Hepatocyte (in vitro differentiated cells): ENCODE results near the gene OTOGL. TPM values are rescaled to one million over a fixed set of nuclear protein-coding genes. Genes with fewer than 3 reads are reported as not detected.

ENCODE experiments used
- DNase-seq: peaks from one replicate; pipeline ENCODE4 v3.0.0-alpha.2; 2016; ENCODE audit warnings: low spot score
- H2AFZ ChIP-seq: fragments of 200-600 bp; sonication (generic); 2 replicates; pipeline ENCODE4 v1.6.0; 2016; ENCODE audit warnings: antibody characterized with exemption, mild to moderate bottlenecking
- H3K27ac ChIP-seq: fragments of 200-600 bp; sonication (generic); 2 replicates; pipeline ENCODE4 v1.5.1; 2016; ENCODE audit warnings: mild to moderate bottlenecking
- H3K27me3 ChIP-seq: fragments of 200-600 bp; sonication (generic); 2 replicates; pipeline ENCODE4 v1.6.1; 2016
- H3K36me3 ChIP-seq: fragments of 200-600 bp; sonication (generic); replicated peaks from 2 replicates; pipeline ENCODE4 v1.5.1; 2016; ENCODE audit warnings: low read depth; ENCODE audit not compliant: insufficient read depth
- H3K4me1 ChIP-seq: fragments of 200-600 bp; sonication (generic); 2 replicates; pipeline ENCODE4 v1.5.1; 2016; ENCODE audit warnings: mild to moderate bottlenecking, moderate library complexity; ENCODE audit not compliant: insufficient read depth
- H3K4me2 ChIP-seq: fragments of 200-600 bp; sonication (generic); 2 replicates; pipeline ENCODE4 v1.6.0; 2016
- H3K4me3 ChIP-seq: fragments of 200-600 bp; sonication (generic); 2 replicates; pipeline ENCODE4 v1.5.1; 2016; ENCODE audit warnings: mild to moderate bottlenecking
- H3K79me2 ChIP-seq: fragments of 200-600 bp; sonication (generic); 2 replicates; pipeline ENCODE4 v1.6.0; 2017; ENCODE audit warnings: mild to moderate bottlenecking
- H3K9me2 ChIP-seq: fragments of 200-600 bp; sonication (generic); replicated peaks from 2 replicates; pipeline ENCODE4 v1.6.0; 2017; ENCODE audit warnings: mild to moderate bottlenecking; ENCODE audit not compliant: insufficient read depth
- H3K9me3 ChIP-seq: fragments of 200-600 bp; sonication (generic); 2 replicates; pipeline ENCODE4 v1.5.1; 2016; ENCODE audit warnings: low read depth, mild to moderate bottlenecking
- H4K20me1 ChIP-seq: fragments of 200-600 bp; sonication (generic); 2 replicates; pipeline ENCODE4 v1.6.0; 2016; ENCODE audit warnings: mild to moderate bottlenecking; ENCODE audit not compliant: insufficient read depth, poor library complexity, severe bottlenecking
- EZH2 ChIP-seq: fragments of 200-600 bp; sonication (generic); IDR thresholded peaks from 2 replicates; pipeline ENCODE4 v1.6.1; 2016; ENCODE audit warnings: antibody characterized with exemption, mild to moderate bottlenecking, borderline replicate concordance
- EZH2phosphoT487 ChIP-seq: fragments of 200-600 bp; sonication (generic); IDR thresholded peaks from one replicate; pipeline ENCODE4 v1.6.1; 2018; ENCODE audit warnings: antibody characterized with exemption, mild to moderate bottlenecking, low read depth, moderate library complexity; ENCODE audit not compliant: unreplicated experiment, severe bottlenecking
- WGBS: methylation state at CpG from one replicate; pipeline ENCODE4 v1.1.6; 2016; ENCODE audit warnings: low lambda C conversion rate; ENCODE audit errors: missing lambda C conversion rate; 5-methylcytosine and 5-hydroxymethylcytosine counted together
- polyA plus RNA-seq: library from polyadenylated mRNA; unstranded; fragments of >200 nt; fragmentation: Nextera tagmentation; extraction: Ambion mirVana; gene quantifications from 2 replicates; pipeline ENCODE4 v1.2.1, GENCODE V29; 2016
- total RNA-seq: library from RNA; depleted of rRNA; stranded (reverse); fragments of >200 nt; gene quantifications from 2 replicates; pipeline ENCODE4 v1.2.3, GENCODE V29; 2014
- TF ChIP-seq, protein P1 (sequence below): fragments of 200-600 bp; sonication (generic); IDR thresholded peaks from 2 replicates; pipeline ENCODE4 v1.5.1; 2016; ENCODE audit warnings: antibody characterized with exemption, mild to moderate bottlenecking; ENCODE audit not compliant: poor library complexity

Gene OTOGL
- total and polyA plus RNA-seq, 2 experiments from 2014 or later: 0.33 TPM; not detected in 1

DNA sequence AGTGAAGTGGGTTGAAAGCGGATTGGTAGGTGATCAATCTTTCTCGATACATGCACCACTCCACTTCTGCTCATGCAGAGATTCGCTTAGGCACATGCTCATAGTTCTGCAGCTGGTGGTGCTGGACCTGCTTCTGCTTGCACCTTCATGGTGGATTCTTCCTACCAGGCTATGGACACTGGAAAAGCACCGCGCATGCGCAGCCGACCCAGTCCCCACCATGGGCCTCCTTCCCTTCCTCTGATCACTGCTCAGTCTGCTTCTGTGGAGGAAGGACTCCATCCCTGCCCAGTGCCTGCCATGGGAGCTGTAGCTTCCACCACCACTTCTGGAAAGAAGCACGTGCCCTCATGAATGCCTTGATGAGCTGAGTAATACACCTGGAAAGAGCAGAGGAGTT lies 282.9 kb downstream of the OTOGL start:
- Histone ChIP-seq H3K4me2 (no peak overlapping the region), H3K4me1 (no peaks in the 10 kb centered on the region), H3K27me3 (no peaks in the 10 kb centered on the region), H2AFZ (no peak overlapping the region), H3K27ac (no peak overlapping the region), H3K36me3 (no peaks in the 10 kb centered on the region), H3K79me2 (no peaks in the 10 kb centered on the region), H4K20me1 (no peaks in the 10 kb centered on the region), H3K4me3 (no peak overlapping the region), H3K9me3 (no peaks in the 10 kb centered on the region), H3K9me2 (no peaks in the 10 kb centered on the region)
- DNase-seq: no peak
- 97% methylated on average over 8 of the region's 8 CpGs for WGBS
- TF ChIP-seq, protein P1, sequence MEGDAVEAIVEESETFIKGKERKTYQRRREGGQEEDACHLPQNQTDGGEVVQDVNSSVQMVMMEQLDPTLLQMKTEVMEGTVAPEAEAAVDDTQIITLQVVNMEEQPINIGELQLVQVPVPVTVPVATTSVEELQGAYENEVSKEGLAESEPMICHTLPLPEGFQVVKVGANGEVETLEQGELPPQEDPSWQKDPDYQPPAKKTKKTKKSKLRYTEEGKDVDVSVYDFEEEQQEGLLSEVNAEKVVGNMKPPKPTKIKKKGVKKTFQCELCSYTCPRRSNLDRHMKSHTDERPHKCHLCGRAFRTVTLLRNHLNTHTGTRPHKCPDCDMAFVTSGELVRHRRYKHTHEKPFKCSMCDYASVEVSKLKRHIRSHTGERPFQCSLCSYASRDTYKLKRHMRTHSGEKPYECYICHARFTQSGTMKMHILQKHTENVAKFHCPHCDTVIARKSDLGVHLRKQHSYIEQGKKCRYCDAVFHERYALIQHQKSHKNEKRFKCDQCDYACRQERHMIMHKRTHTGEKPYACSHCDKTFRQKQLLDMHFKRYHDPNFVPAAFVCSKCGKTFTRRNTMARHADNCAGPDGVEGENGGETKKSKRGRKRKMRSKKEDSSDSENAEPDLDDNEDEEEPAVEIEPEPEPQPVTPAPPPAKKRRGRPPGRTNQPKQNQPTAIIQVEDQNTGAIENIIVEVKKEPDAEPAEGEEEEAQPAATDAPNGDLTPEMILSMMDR: no peak
- no peak for TF ChIP-seq EZH2phosphoT487
- no peak for TF ChIP-seq EZH2

DNA sequence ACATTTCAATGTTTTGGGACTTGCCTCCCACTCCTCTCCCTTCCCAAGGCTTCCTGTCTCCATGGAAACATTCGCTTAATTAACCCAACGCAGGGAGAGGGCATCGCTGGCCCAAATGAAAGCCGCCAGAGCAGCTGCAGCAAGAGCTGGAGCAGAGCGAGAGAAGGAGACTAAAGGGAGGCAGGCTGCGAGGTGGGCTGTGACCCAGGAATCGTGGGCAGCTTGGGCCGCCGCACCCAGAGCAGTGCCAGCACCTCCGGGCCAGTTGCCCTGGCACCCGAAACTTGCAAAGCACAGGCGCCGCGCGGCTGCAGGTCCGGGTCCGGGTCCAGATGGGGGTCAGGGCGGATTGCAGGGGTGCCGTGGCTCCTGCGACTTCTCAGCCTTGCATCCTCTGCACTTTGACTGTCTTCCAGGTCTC lies 301.2 kb downstream of the OTOGL start:
- no peaks in the 10 kb centered on the region for H3K9me3 ChIP-seq
- no peaks in the 10 kb centered on the region for H3K79me2 ChIP-seq
- no peaks in the 10 kb centered on the region for H3K9me2 ChIP-seq
- H3K4me2 ChIP-seq: no peak overlapping the region
- no peaks in the 10 kb centered on the region for H3K4me1 ChIP-seq
- H3K4me3 ChIP-seq: no peak overlapping the region
- WGBS: 90% methylated on average over 19 of the region's 20 CpGs
- no peak for DNase-seq
- H3K27me3 ChIP-seq: no peaks in the 10 kb centered on the region
- H2AFZ ChIP-seq: no peak overlapping the region
- H3K36me3 ChIP-seq: no peaks in the 10 kb centered on the region
- H3K27ac ChIP-seq: no peak overlapping the region
- TF ChIP-seq EZH2phosphoT487 (no peak), EZH2 (no peak)
- TF ChIP-seq, protein P1: no peak
- H4K20me1 ChIP-seq: no peaks in the 10 kb centered on the region

DNA sequence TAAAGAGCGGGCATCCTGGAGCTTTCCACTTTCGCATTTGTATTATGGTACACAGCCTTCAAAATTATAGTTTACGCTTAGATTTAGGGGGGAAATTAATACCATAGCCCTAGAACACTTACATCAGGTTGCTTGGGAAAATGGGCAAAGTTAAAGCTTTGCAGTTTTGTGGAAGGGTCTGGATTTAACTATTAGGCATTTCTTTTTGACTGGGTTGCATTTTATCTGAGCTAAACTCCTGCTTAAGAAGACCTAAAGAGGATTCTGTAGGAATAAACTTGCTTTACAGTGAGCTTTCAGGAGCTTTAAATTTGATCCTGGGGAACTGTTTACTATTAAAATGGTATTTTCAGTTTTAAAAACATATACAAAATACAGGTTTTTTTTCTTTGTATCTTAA lies 301.9 kb downstream of the OTOGL start:
- no peak overlapping the region for H2AFZ ChIP-seq
- WGBS: 78% methylated on average over 3 of the region's 3 CpGs

More for the DNA sequence above, 301.9 kb downstream of the OTOGL start:
- H3K4me2 ChIP-seq: no peak overlapping the region
- H3K79me2 ChIP-seq: no peaks in the 10 kb centered on the region
- no peak overlapping the region for H3K4me3 ChIP-seq
- no peak overlapping the region for H3K27ac ChIP-seq
- no peaks in the 10 kb centered on the region for H3K9me3 ChIP-seq
- no peaks in the 10 kb centered on the region for H3K9me2 ChIP-seq
- H3K36me3 ChIP-seq: no peaks in the 10 kb centered on the region
- TF ChIP-seq, protein P1: no peak
- TF ChIP-seq EZH2 (no peak), EZH2phosphoT487 (no peak)
- H3K4me1 ChIP-seq: no peaks in the 10 kb centered on the region
- no peak for DNase-seq
- H4K20me1 ChIP-seq: no peaks in the 10 kb centered on the region
- no peaks in the 10 kb centered on the region for H3K27me3 ChIP-seq
